Measurements from ENCODE around the gene HES7. TPM values are rescaled to one million over a fixed set of nuclear protein-coding genes. Genes with fewer than 3 reads are reported as not detected.

The HES7 gene
- total and polyA plus RNA-seq, 7 donors = 0.16 TPM; not detected in 6

- intact Hi-C loops (cut with DNase I) = no loop called here
- Histone ChIP-seq H3K27ac (peak overlapping the region; percentile 58 to 100 (median 92)), H3K9me3 (no peaks in the 10 kb centered on the region), H3K4me3 (no peak overlapping the region), H3K27me3 (no peaks in the 10 kb centered on the region), H3K4me1 (peaks cover 0 to 62% (median 39%) of the 10 kb centered on the region in 4 donors), H3K36me3 (peaks cover 85 to 90% (median 86%) of the 10 kb centered on the region in 4 donors)
- WGBS, 2 donors = 84 to 86% methylated on average over 15 of the region's 15 CpGs
- TF ChIP-seq POLR2AphosphoS5 (IDR thresholded peaks at IDR 0.05) = peak in 3 of 4 donors; percentile 25 to 56 (median 30)
- no peak for TF ChIP-seq EP300 (IDR thresholded peaks at IDR 0.05)
- DNase-seq = peak; percentile 66
Measured at GRCh38 chr17:8142887-8143580, 19.1 kb upstream of the HES7 start.

DNA sequence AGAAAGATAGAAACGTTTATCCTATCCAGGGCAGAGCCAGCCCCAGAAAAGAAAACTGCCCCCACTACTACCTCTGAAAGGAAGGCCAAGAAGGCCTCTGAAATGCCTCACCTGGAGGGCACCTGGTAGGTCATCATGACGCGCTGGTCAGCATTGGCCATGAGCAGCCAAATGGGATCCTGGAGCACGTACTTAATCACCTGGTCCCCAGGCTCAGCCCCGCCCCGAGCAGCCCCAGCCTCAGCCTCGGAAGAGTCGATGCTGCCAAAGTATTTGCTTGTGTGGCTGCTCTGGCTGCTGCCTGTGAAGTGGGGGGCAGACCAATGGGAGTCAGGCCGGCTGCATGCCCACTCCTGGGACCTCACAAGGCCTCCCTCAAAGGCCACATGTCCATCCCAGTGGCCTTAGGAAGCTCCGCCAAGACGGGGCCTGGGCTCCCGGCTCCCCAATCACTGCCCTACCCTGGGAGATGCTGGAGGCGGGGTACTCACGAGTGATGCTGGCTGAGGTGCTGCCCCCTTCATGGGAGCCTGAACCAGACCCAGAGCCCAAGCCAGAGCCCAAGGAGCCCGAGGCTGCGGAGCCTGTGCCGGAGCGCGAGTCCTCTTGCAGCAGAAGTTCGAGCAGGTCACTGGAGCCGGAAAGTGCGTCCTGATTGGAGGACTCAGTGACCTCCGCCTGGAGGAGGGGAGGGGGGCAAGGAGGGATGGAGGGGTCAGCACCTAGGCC, 18.4 kb upstream of the HES7 start:
- H3K36me3 ChIP-seq = peaks cover 78 to 83% (median 79%) of the 10 kb centered on the region in 4 donors
- intact Hi-C loops (cut with DNase I) = no loop called here
- TF ChIP-seq POLR2AphosphoS5 (IDR thresholded peaks at IDR 0.05) = peak in 3 of 4 donors; percentile 22 to 63 (median 28)
- TF ChIP-seq POLR2A (IDR thresholded peaks at IDR 0.05) = no peak
- no peak for TF ChIP-seq EP300 (IDR thresholded peaks at IDR 0.05)
- TF ChIP-seq CTCF (IDR thresholded peaks at IDR 0.05) = no peak
- no peak overlapping the region for H3K4me3 ChIP-seq
- peak; percentile 75 for DNase-seq
- no peaks in the 10 kb centered on the region for H3K27me3 ChIP-seq
- H3K9me3 ChIP-seq = no peaks in the 10 kb centered on the region
- H3K4me1 ChIP-seq = peaks cover 0 to 61% (median 34%) of the 10 kb centered on the region in 4 donors
- H3K27ac ChIP-seq = peak overlapping the region; percentile 58 to 100 (median 92)
- WGBS, 2 donors = 92 to 94% methylated on average over 23 of the region's 23 CpGs

DNA sequence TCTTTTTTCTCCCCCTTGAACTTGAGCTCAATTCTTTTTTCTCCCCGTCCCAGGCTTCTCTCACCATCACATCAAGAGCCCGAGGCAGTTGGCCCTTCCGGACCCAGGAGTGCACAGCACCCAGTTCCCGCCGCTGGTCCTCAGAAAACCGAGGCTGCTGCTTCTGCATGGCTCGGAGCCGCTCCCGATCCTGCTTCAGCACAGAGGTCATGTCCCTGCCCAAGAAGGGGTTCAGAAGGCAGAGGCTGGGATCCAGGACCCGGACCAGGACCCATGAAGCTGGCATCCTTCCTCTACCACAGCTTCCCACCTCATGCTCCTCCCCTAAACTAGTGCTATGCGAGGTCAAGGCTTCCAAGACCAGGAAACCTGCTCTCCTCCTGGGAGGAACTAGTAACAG, 17.8 kb upstream of the HES7 start:
- Histone ChIP-seq H3K4me1 (peaks cover 0 to 55% (median 31%) of the 10 kb centered on the region in 4 donors), H3K27ac (peak overlapping the region; percentile 58 to 100 (median 92)), H3K27me3 (no peaks in the 10 kb centered on the region), H3K36me3 (peaks cover 72 to 77% (median 73%) of the 10 kb centered on the region in 4 donors), H3K9me3 (no peaks in the 10 kb centered on the region), H3K4me3 (no peak overlapping the region)
- intact Hi-C loops (cut with DNase I) = loop anchor here (1.0 kb wide), 1 partner anchor 9 kb away; no protein-coding TSS in a partner anchor
- TF ChIP-seq POLR2A (IDR thresholded peaks at IDR 0.05) (no peak), CTCF (IDR thresholded peaks at IDR 0.05) (no peak), EP300 (IDR thresholded peaks at IDR 0.05) (no peak), POLR2AphosphoS5 (IDR thresholded peaks at IDR 0.05) (no peak)
- peak; percentile 71 for DNase-seq
- WGBS, 2 donors = 92 to 95% methylated on average over 11 of the region's 11 CpGs

- peak overlapping the region; percentile 85 to 100 (median 94) for H3K27ac ChIP-seq
- 96 to 98% methylated on average over 7 of the region's 7 CpGs for WGBS, 2 donors
- no peaks in the 10 kb centered on the region for H3K27me3 ChIP-seq
- no peaks in the 10 kb centered on the region for H3K9me3 ChIP-seq
- no peak for TF ChIP-seq EP300 (IDR thresholded peaks at IDR 0.05)
- TF ChIP-seq POLR2AphosphoS5 (IDR thresholded peaks at IDR 0.05) = peak; percentile 29 to 49 (median 36)
- intact Hi-C loops (cut with DNase I) = loop anchor here (1.0 kb wide), 1 partner anchor 9 kb away; no protein-coding TSS in a partner anchor
- DNase-seq = peak; percentile 75
- peaks cover 65 to 70% (median 66%) of the 10 kb centered on the region in 4 donors for H3K36me3 ChIP-seq
- peaks cover 0 to 50% (median 30%) of the 10 kb centered on the region in 4 donors for H3K4me1 ChIP-seq
- H3K4me3 ChIP-seq = no peak overlapping the region
Measured at GRCh38 chr17:8141045-8141444, 17.1 kb upstream of the HES7 start.

DNA sequence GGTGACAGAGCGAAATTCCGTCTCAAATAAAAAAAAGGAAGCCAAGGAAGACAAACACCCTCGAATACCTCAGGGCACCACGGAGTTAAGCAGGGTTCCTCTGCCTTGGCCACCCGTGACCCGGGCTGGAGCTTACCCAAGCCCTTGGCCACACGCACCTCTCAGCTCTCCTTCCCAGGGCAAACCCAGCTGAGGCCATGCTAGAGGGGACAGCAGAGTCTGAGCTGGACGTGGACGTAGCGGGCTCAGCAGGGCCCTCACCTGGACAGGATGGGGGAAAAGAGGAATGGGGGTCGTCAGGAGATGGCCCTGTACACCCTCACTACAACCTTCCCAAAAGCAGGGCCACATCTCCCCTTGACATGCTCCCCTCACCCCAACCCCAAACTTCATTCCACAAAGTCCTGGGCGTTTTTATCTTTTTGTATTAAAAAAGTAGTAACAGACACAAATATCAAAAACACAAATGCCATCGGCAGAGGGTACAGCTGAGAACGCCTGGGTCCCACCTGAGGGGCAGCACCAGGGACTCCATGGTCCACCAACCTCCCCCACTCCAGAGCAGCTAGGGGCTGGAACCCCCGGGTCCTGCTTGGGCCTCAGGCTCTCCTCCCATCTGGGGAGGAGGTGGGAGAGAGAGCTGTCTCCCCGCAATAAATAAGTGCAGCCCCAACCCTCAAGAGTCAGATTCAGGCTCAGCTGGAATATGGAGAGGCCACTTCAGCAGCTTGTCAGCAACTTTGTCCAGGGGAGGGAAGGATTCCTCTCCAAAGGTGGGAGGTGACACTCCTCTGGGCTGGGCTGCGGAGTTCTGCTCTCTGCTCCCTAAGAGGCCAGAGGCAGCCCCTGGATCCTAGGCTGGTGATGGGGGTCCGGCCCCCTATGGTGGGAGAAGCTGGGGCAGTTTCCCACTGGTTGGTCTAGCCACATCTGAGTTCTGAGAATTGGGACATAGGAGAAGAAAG, 16.4 kb upstream of the HES7 start:
- WGBS, 2 donors = 88 to 89% methylated on average over 18 of the region's 18 CpGs
- Histone ChIP-seq H3K36me3 (peaks cover 58 to 63% (median 59%) of the 10 kb centered on the region in 4 donors), H3K27ac (peak overlapping the region; percentile 85 to 100 (median 94)), H3K9me3 (no peaks in the 10 kb centered on the region), H3K4me3 (no peak overlapping the region), H3K27me3 (no peaks in the 10 kb centered on the region), H3K4me1 (peaks cover 0 to 44% (median 29%) of the 10 kb centered on the region in 4 donors)
- intact Hi-C loops (cut with DNase I) = loop anchor here (1.0 kb wide), 1 partner anchor 10 kb away; no protein-coding TSS in a partner anchor
- TF ChIP-seq POLR2A (IDR thresholded peaks at IDR 0.05) (no peak), CTCF (IDR thresholded peaks at IDR 0.05) (no peak), POLR2AphosphoS5 (IDR thresholded peaks at IDR 0.05) (peak; percentile 16 to 70 (median 36)), EP300 (IDR thresholded peaks at IDR 0.05) (no peak)
- DNase-seq = peak; percentile 78

Measured in sigmoid colon (tissue), 7 donors.